Peyer's patch (tissue), 4 donors: ENCODE measurements around the gene WDR7. TPM values are rescaled to one million over a fixed set of nuclear protein-coding genes. Genes with fewer than 3 reads are reported as not detected.

ENCODE experiments used
- DNase-seq, 3 donors: peaks; one replicate each; pipeline ENCODE4 v3.0.0-alpha.2; 2017 to 2019
- H3K27ac ChIP-seq, 4 donors: fragments of 200-600 bp; sonication (generic); one replicate each; pipeline ENCODE4 v1.5.1; 2016 to 2019
- H3K27me3 ChIP-seq, 2 donors: fragments of 200-600 bp; sonication (generic); one replicate each; pipeline ENCODE4 v1.5.1; 2019
- H3K36me3 ChIP-seq, 3 donors: fragments of 200-600 bp; sonication (generic); one replicate each; pipeline ENCODE4 v1.5.1; 2016 to 2019
- H3K4me1 ChIP-seq, 4 donors: fragments of 200-600 bp; sonication (generic); one replicate each; pipeline ENCODE4 v1.5.1; 2016 to 2019
- H3K4me3 ChIP-seq, 4 donors: fragments of 200-600 bp; sonication (generic); 1 replicate in 3 of 4; 2 replicates in 1 of 4; pipeline ENCODE4 v1.5.1; 2016 to 2019; ENCODE audit warnings: mild to moderate bottlenecking in 1 of 4
- H3K9me3 ChIP-seq, 4 donors: fragments of 200-600 bp; sonication (generic); one replicate each; pipeline ENCODE4 v1.5.1; 2016 to 2019; ENCODE audit warnings: mild to moderate bottlenecking in 1 of 4
- CTCF ChIP-seq, 6 experiments: fragments of 450-650 bp in 4 of 6; fragments of 200-600 bp in 2 of 6; sonication (generic) in 1 of 6; IDR thresholded peaks; one replicate each; pipeline ENCODE4 v1.5.1; 2017 to 2019; ENCODE audit warnings: antibody characterized with exemption in 6 of 6, mild to moderate bottlenecking in 3 of 6, moderate library complexity in 1 of 6
- POLR2A ChIP-seq, 2 donors: fragments of 450-650 bp; IDR thresholded peaks; one replicate each; pipeline ENCODE4 v1.5.1; 2017; ENCODE audit warnings: antibody characterized with exemption in 2 of 2, mild to moderate bottlenecking in 2 of 2, moderate library complexity in 2 of 2
- total RNA-seq, 4 donors: library from RNA; depleted of rRNA; stranded (reverse); fragments of >200 nt; gene quantifications; one replicate each; pipeline ENCODE4 v1.1.0, GENCODE V29; 2016

Gene WDR7
- total RNA-seq, 4 donors from 2014 or later, result 28.0 to 60.2 (median 34.4) TPM

- no peak for TF ChIP-seq POLR2A (IDR thresholded peaks at IDR 0.05)
- no peak for TF ChIP-seq CTCF (IDR thresholded peaks at IDR 0.05)
- Histone ChIP-seq H3K4me3 (no peak overlapping the region), H3K27ac (no peak overlapping the region), H3K27me3 (no peaks in the 10 kb centered on the region), H3K9me3 (no peaks in the 10 kb centered on the region), H3K36me3 (no peaks in the 10 kb centered on the region), H3K4me1 (no peaks in the 10 kb centered on the region)
- no peak for DNase-seq
These were observed 346.0 kb downstream of the WDR7 start for GRCh38 chr18:56997200-56997599.

GRCh38 chr18:56999823-57000222 is 348.7 kb downstream of the WDR7 start:
- Histone ChIP-seq H3K36me3 (no peaks in the 10 kb centered on the region), H3K9me3 (no peaks in the 10 kb centered on the region), H3K27ac (no peak overlapping the region), H3K27me3 (no peaks in the 10 kb centered on the region), H3K4me3 (no peak overlapping the region), H3K4me1 (peaks cover 0 to 15% (median 3%) of the 10 kb centered on the region in 4 donors)
- TF ChIP-seq POLR2A (IDR thresholded peaks at IDR 0.05) (no peak), CTCF (IDR thresholded peaks at IDR 0.05) (no peak)
- DNase-seq, result no peak

- Histone ChIP-seq H3K36me3 (no peaks in the 10 kb centered on the region), H3K4me3 (no peak overlapping the region), H3K4me1 (peaks cover 0 to 22% (median 3%) of the 10 kb centered on the region in 4 donors), H3K27ac (no peak overlapping the region), H3K27me3 (no peaks in the 10 kb centered on the region), H3K9me3 (no peaks in the 10 kb centered on the region)
- TF ChIP-seq POLR2A (IDR thresholded peaks at IDR 0.05) (no peak), CTCF (IDR thresholded peaks at IDR 0.05) (no peak)
- DNase-seq, result no peak
These were observed 351.5 kb downstream of the WDR7 start for GRCh38 chr18:57002627-57003026.

- Histone ChIP-seq H3K4me1 (peaks cover 0 to 22% (median 3%) of the 10 kb centered on the region in 4 donors), H3K27ac (no peak overlapping the region), H3K27me3 (no peaks in the 10 kb centered on the region), H3K9me3 (no peaks in the 10 kb centered on the region), H3K4me3 (no peak overlapping the region), H3K36me3 (no peaks in the 10 kb centered on the region)
- no peak for DNase-seq
- TF ChIP-seq POLR2A (IDR thresholded peaks at IDR 0.05) (no peak), CTCF (IDR thresholded peaks at IDR 0.05) (no peak)
These were observed 352.2 kb downstream of the WDR7 start for GRCh38 chr18:57003342-57003741.

GRCh38 chr18:57004366-57005121 is 353.4 kb downstream of the WDR7 start:
- DNase-seq, result no peak

More at GRCh38 chr18:57004366-57005121, 353.4 kb downstream of the WDR7 start:
- no peak for TF ChIP-seq CTCF (IDR thresholded peaks at IDR 0.05)
- no peak overlapping the region for H3K4me3 ChIP-seq
- peak overlapping the region in 3 of 4 donors; percentile 28 to 72 (median 43) for H3K27ac ChIP-seq
- H3K4me1 ChIP-seq, result peaks cover 0 to 22% (median 3%) of the 10 kb centered on the region in 4 donors
- H3K9me3 ChIP-seq, result no peaks in the 10 kb centered on the region
- H3K27me3 ChIP-seq, result no peaks in the 10 kb centered on the region
- no peaks in the 10 kb centered on the region for H3K36me3 ChIP-seq
